K562 (cell line): ENCODE measurements around the gene IFIT5. TPM values are rescaled to one million over a fixed set of nuclear protein-coding genes. Genes with fewer than 3 reads are reported as not detected.

Experiments
- CBFB ChIP-seq: sonication (generic); formaldehyde crosslinking; IDR thresholded peaks from 2 replicates; pipeline ENCODE4 v1.4.0; 2020; ENCODE audit warnings: mild to moderate bottlenecking, missing genetic modification reagents
- HOMEZ ChIP-seq: fragments of 250-450 bp; sonication (Bioruptor Pico); IDR thresholded peaks from 2 replicates; pipeline ENCODE4 v1.4.0; 2020; ENCODE audit warnings: mild to moderate bottlenecking, moderate library complexity
- KLF13 ChIP-seq: fragments of 450-650 bp; IDR thresholded peaks from 2 replicates; pipeline ENCODE4 v1.6.1; 2016; ENCODE audit warnings: missing genetic modification characterization, low read depth, mild to moderate bottlenecking, missing compliant biosample characterization, moderate library complexity, borderline replicate concordance
- POLR2G ChIP-seq: fragments of 200-400 bp; formaldehyde crosslinking; IDR thresholded peaks from 2 replicates; pipeline ENCODE4 v1.6.1; 2017; ENCODE audit warnings: low read depth, mild to moderate bottlenecking, antibody characterized with exemption, low read length, moderate library complexity
- STAT6 ChIP-seq: sonication (generic); formaldehyde crosslinking; IDR thresholded peaks from 2 replicates; pipeline ENCODE4 v1.8.1; 2023; ENCODE audit warnings: mild to moderate bottlenecking, missing genetic modification reagents
- ZBTB40 ChIP-seq, 2 experiments: fragments of 450-650 bp in 1 of 2; sonication (generic) in 1 of 2; formaldehyde crosslinking in 1 of 2; IDR thresholded peaks; 2 replicates each; pipeline versions ENCODE4 v1.7.1 to v1.9.0; 2016 to 2022; ENCODE audit warnings: inconsistent platforms in 1 of 2, mild to moderate bottlenecking in 1 of 2, missing genetic modification reagents in 1 of 2
- ZNF584 ChIP-seq: fragments of 200-800 bp; sonication (Bioruptor generic); IDR thresholded peaks from 2 replicates; pipeline ENCODE4 v1.6.1; 2016; ENCODE audit warnings: low read depth, mild to moderate bottlenecking, missing genetic modification characterization, missing compliant biosample characterization
- polyA plus RNA-seq, 8 experiments: library from polyadenylated mRNA; depleted of rRNA in 4 of 8; stranded (reverse) in 5 of 8; unstranded in 3 of 8; fragments of >200 nt; fragmentation: Nextera tagmentation in 2 of 8; fragmentation: Illumina TruSeq in 1 of 8; extraction: Ambion mirVana in 2 of 8; extraction: Trizol in 1 of 8; gene quantifications; 2 replicates each; pipeline versions ENCODE4 v1.2.1 to v1.2.3, GENCODE V29; 2011 to 2014; ENCODE audit warnings: inconsistent platforms in 1 of 8, missing spikeins in 1 of 8
- total RNA-seq, 7 experiments: library from RNA; depleted of rRNA in 6 of 7; stranded (reverse); fragments of >200 nt in 6 of 7; fragmentation: Illumina TruSeq in 2 of 7; extraction: Trizol in 2 of 7; gene quantifications; 2 replicates each; pipeline versions ENCODE4 v1.2.1 to v1.2.3, GENCODE V29; 2011 to 2021; ENCODE audit warnings: low replicate concordance in 1 of 7

The IFIT5 gene
- total and polyA plus RNA-seq, 9 of the 15 experiments (the other 6 are each of a cell fraction or from before 2014, with no cell fraction given), result 0.04 to 0.11 (median 0.06) TPM; not detected in 5

GRCh38 chr10:89469517-89469916 is 55.1 kb downstream of the IFIT5 start (continued):
- no peak for TF ChIP-seq STAT6 (CRISPR knock-in tag)
- TF ChIP-seq HOMEZ (CRISPR knock-in tag), result no peak
- no peak for TF ChIP-seq POLR2G
- no peak for TF ChIP-seq ZNF584 (CRISPR knock-in tag)
- TF ChIP-seq ZBTB40 (IDR thresholded peaks at IDR 0.05), result no peak
- TF ChIP-seq ZBTB40 (CRISPR knock-in tag; IDR thresholded peaks at IDR 0.05), result no peak
- no peak for TF ChIP-seq CBFB (CRISPR knock-in tag)
- no peak for TF ChIP-seq KLF13 (tag)
